Measurements from ENCODE around the gene ATG14.
"Not testable (repeated sequence)": the region's sequence is repeated elsewhere in the genome, so short reads cannot be mapped to it uniquely, and the experiment has no call there.

Gene ATG14, protein sequence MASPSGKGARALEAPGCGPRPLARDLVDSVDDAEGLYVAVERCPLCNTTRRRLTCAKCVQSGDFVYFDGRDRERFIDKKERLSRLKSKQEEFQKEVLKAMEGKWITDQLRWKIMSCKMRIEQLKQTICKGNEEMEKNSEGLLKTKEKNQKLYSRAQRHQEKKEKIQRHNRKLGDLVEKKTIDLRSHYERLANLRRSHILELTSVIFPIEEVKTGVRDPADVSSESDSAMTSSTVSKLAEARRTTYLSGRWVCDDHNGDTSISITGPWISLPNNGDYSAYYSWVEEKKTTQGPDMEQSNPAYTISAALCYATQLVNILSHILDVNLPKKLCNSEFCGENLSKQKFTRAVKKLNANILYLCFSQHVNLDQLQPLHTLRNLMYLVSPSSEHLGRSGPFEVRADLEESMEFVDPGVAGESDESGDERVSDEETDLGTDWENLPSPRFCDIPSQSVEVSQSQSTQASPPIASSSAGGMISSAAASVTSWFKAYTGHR

DNA sequence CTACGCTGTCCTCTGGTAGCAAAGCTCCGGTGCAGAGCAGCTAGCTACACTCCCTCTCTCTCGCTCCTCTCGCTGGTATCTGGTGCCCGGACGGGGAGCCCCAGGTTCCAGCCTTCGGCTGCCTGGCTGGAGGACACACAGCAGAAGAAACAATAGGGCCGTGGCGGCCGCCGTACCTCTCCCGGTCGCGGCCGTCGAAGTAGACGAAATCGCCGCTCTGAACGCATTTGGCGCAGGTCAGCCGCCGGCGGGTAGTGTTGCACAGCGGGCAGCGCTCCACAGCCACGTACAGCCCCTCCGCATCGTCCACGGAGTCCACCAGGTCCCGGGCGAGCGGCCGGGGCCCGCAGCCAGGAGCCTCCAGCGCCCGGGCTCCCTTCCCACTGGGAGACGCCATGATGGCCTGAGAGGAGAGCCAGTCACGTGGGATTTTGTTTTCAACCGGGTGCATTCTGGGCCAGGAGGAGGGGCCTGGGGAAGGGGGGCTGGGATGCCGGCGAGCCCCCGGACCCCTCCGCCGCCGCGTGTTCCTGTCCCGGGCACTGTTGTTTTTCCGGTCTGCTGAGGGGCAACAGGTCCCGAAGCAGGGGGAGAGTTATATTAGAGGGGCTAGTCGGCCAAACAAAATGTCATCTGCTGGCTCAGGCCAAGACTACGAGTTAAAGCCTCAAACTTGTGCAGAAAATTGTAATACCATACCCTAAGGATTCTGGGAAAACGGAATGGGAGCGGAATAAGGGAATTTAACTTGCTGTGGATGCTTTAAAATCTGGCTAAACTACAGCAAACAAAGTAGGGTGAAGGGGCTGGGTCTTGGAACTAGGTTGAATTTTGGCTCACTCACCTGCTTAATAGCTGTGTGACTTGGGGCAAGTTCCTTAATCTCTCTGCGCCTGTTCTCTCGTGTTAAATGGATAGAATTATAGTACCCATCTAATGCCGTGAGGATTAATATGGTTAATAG, at the start of gene ATG14:
Gene ATG14, minus strand, starts transcription at position 405 of the 964 bp plus-strand sequence. Its CDS starts 8 bp downstream, at position 397.
- peak; percentile 86 for DNase-seq

DNA sequence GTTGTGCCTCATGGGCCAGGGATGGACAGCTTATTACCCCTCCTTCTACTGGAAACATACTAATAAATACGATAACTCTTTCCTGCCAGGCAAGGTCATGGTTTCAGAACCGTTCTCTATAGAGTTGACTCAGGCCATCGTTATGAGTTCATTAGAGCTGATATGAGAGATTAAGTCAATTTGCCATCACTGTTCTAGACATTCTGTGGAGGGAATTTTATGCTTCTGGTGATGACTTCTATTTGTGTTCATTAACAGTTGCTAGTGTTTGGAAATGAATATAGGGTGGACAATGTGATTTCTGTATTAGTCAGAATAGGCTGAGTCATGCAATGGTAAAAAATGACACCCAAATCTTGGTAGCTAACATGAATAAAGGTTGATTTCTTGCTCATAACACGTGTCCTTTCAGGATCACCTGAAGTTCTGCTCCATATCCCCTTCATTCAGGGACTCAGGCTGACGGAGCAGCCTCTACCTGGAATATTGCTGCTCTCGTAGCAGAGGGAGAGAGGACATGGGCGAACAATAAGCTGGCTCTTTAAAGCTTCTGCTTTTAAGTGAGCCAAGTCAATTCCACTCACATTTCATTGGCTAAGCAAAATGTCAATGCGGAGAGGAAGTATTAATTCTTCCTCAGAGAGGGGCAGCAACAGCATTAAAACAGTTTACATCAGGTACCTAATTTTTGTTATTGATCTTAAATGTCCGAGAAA, 47.3 kb upstream of the ATG14 start:
- DNase-seq: peak; percentile 61

DNA sequence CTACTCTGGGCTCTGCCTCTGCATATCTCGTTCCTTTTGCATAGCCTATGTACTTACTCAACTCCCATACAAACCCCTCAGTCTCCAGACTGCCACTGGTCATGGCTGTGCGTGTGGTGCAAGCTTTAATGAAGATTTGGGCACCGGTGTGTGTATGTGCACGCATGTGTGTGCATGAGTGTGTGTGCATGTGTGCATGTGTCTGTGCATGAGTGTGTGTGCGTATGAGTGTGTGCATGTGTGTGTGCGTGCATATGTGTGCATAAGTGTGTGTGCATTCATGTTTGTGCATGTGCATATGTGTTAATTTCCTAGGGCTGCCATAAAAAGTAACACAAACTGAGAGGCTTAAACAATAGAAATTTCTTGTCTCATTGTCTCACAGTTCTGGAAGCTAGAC, 45.9 kb upstream of the ATG14 start:
- DNase-seq: no peak

DNA sequence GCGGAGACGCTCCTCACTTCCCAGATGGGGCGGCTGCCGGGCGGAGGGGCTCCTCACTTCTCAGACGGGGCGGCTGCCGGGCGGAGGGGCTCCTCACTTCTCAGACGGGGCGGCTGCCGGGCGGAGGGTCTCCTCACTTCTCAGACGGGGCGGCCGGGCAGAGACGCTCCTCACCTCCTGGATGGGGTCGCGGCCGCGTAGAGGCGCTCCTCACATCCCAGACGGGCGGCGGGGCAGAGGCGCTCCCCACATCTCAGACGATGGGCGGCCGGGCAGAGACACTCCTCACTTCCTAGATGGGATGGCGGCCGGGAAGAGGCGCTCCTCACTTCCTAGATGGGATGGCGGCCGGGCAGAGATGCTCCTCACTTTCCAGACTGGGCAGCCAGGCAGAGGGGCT, 44.8 kb upstream of the ATG14 start:
- not testable (repeated sequence) for DNase-seq

DNA sequence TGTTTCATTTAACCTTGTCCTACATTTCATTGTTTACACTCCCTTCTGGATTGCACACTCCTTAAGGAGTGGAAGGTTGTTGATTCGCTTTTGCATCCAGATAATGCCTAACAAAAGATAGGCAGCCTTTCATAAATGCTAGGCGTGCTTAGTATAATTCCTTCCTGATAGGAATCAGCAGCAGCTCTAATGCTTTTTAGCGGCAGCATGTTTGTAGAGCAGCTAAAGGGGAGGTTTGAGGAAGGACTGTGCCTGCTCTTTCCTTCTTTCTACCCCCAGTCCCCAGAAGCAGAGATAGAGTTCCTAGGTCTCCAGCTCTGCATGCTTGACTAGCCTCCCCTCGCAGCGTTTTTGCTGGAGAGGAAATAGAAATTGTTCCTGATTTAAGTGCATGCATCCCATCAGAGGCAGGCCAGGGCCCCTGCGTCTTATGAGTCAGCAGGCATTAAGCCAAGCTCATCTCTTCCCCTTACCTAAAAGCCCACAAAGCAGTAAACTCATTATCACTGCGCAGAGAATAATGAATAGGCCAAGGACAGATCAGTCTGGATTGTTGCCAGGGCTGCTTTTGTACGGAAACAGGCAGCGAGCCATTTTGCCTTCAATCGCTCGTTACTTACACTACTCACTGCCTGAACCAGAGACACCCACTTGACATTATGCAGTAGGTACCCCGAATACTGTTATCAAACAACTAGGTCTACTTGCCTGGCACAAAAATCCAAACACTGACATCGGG, 42.8 kb upstream of the ATG14 start:
- DNase-seq: peak; percentile 54

DNA sequence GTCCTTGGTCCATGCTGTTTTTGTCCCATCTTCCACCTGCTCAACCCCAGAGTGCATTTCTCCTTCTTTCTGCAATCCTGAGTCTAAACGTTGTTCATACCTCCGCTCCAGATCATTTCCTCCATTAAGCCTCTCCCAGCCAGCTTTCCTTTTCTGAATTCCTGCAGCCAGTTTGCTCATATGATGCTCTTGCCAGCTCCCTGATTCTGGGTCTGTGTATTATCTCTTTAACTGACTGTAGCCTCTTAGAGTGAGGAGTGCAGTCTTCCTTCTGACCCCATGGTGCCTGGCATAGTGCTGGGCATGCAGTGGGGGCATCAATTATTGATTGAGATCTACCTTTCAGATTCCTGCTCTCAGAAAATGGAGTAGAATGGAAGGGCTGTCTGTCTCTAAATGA, 40.3 kb upstream of the ATG14 start:
- DNase-seq: no peak

DNA sequence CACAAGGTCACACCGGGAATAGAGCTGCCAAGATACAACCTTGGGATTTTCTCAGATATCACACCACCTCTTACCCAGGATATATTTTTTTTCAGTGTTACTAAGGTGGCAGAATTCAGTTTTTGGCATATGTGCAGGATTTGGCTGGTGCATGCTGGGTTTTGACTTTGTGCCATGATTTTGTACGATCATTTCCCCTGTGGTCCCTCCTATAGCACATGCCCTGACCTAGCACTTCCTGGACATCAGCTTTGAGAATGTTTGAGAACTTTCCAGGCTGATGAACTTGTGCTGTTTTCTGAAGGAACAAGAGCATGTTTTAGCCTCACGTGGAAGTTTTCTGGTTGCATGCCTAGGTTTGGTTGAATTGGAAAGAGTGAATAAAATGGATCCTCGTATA, 39.8 kb upstream of the ATG14 start:
- no peak for DNase-seq

DNA sequence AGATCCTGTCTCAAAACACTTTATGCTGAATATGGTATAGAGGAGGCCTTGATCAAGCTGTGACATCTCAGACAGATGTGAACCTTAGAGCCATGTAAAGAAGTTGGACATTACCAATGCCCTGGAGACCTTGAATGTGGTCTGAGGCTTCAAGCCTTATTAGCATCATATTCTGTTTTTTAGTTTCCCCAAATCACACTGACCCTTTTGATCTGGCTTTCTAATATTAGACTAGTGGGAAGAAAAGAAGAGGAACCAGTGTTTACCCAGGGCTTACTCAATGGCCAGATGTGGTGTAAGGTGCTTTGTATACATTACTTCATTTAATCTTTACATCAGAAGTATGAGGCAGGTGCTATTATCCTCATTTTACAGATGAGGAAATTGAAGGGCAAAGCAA, 39.4 kb upstream of the ATG14 start:
- DNase-seq: peak; percentile 15

DNA sequence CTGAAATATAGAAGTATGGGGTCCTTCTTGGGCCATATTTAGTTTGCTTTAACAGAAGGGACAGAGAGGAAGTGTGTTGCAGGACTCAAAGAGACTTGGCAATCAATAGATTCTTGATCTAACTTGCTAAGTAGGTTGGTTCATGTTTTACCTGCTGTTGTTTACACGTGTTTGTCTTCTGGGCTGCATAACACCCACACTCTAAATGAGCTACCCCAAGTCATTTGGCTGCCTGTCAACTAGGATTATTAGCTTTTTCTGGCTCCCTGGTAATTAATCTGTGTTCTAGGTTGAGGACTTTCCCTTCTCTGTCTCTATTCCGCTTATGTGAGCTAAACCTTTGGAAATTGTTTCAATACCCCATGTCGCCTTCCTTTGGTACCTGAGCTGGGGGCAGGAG, 38.9 kb upstream of the ATG14 start:
- DNase-seq: no peak

DNA sequence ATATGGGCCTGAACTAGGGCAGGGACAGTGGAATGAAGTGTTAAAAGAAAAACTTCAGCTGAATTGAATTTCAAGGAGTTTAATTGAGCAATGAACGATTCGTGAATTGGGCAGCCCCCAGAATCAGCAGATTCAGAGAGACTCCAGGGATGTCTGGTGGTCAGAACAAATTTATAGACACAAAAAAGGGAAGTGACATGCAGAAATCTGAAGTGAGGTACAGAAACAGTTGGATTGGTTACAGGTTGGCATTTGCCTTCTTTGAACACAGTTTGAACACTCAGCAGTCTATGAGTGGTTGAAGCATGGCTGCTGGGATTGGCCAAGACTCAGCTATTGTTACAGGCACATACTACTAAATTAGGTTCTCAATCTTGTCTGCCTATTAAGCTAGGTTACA, 38.5 kb upstream of the ATG14 start:
- no peak for DNase-seq

DNA sequence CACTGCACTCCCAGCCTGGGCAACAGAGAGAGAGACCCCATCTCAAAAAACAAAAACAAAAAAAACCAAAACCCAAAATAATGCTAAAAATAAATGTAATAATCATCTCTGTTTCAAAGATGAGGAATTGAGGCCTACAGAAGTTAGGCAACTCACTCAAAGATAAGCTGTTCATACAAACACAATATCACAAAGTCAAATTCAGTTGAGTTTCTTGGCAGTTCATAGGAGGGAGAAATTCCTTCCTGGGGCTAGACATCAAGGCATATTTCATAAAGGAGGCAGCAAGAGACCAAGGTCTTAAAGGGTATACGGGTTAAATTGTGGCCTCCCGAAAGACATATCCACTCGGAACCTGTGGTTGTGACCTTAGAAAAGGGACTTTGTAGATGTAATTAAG, 37.5 kb upstream of the ATG14 start:
- no peak for DNase-seq

DNA sequence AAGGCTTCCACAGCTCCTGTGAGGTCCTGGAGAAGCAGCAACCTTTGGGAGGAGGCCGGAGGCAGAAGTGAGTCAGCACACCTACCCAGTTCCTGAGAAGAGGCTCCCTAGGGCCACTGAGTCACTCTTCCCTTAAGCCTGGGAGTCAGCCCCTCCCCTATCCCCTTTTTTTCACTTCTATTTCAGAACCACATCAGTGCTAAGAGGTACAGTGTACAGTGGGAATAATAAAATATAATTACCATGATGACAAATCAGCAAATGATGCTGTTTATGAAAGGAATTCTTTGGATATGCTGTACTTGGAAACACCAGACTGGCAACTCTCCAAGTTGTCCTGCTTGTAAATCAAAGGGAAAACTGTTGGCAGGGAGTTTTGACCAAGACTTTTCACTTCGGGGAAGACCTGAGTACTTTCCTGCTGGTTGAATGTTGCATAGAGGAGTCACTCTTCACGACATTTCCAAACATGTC, 36.5 kb upstream of the ATG14 start:
- peak; percentile 19 for DNase-seq

DNA sequence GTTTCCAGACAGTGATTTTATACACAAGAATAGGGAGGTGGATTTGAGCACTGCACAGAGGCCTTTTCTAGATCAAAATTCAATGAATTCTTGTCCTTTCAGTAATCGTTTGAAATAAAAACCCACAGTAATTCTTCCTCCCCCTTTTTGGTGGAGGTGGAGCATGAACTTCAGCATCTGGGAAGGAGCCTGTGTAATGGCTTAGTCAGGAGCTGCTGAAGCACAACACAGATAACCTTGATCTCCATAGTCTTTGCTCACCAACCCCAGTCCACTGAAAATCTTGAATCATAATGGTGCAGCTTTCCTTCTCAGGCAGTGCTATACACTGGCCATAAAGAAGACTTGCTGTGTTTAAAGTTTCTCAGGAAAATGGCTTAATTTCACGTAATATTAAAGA, 35.2 kb upstream of the ATG14 start:
- DNase-seq: no peak

DNA sequence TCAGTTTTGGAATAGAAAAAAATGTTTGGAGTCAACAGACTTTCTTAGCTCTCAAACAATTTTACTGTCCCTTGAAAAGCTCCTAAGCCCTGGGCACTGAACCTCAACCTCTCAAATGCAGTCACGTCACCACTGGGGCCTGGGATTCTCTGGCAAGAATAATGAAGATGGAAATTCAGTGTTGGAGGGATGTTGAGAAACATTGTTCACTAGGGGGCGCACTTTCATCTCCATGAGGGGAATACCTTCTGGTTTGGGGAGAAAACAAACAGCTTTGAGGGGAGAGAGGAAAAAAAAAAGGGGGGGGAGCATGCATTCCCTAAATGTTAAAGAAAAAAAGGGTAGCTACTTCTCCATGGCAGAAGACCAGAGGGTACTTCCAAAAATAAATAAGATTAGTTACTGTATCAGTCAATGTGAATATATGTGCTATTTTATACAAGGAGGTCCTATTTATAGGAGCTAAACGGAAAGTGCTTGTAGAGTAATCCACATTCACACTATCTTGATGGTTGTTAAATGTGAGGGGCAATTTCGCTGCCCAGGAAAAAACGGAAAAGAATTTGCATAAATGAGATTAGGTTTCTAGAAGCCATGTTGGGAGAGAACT, 34.6 kb upstream of the ATG14 start:
- peak; percentile 86 for DNase-seq

DNA sequence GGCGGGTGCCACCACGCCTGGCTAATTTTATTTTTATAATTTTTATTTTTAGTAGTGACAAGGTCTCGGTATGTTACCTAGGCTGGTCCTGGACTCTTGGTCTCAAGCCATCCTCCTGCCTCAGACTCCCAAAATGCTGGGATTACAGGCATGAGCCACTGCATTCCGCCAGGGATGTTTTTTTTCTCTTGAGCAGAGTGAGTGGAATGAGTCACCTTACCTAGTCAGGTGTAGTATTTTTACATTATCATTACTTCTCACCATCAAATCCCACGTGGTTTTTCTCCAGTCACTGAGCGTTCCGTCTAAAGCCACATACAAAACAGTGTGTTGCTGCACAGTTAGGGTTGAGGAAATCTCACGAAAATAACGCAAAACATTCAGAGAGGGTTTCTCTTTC, 29.7 kb upstream of the ATG14 start:
- no peak for DNase-seq

DNA sequence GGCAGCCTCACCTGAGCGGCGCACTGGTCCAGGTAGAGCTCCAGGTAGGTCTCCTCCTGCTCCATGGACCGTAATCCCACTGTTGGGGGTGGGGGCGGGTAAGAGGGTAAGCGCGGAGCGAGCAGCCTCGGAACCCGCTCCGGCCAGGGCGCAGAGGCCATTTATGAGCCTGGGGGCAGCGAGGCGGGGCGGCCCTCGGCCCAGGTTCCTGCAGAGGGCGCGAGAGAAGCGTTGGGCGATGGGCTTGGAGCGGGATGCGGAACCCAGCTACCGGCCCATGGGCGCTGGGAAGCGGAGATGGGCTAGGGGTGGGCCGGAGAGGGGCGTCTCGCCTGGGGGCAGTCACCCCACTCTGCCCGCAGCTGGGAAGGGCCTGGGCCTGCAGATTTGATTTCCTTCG, 28.8 kb upstream of the ATG14 start, which contains the start of gene TBPL2:
Gene TBPL2, minus strand, starts transcription at position 232 of the 400 bp plus-strand sequence. Its CDS starts 167 bp downstream, at position 65.
- no peak for DNase-seq

DNA sequence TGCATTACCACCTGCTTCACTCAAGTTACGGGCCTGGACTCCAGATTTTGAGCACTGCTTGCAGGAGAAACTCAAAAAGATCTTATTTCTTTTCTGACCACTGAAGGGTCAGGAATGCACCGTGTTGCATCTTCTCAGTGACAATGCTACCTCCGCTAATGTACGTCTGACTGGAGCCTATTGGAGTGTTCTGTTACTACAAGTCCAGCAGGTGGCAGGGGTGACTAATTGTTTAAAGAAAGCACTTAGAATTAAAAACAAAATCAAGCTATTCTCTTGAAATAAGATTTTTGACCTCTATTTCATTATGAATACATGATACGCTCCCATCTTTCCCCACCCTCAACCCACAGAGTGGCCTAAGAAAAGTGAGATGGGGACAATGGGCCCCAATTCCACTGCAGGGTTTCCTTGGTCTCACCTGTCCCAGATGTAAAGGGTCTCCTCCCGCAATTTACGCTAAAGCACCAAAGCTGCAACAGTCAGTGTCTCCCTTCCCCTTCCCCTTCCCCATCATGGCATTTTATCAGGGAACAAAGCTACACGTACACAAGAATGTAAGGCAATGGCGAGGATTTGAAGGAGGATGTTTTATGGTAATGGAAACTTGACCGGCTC, 26.5 kb upstream of the ATG14 start:
- DNase-seq: peak; percentile 27

DNA sequence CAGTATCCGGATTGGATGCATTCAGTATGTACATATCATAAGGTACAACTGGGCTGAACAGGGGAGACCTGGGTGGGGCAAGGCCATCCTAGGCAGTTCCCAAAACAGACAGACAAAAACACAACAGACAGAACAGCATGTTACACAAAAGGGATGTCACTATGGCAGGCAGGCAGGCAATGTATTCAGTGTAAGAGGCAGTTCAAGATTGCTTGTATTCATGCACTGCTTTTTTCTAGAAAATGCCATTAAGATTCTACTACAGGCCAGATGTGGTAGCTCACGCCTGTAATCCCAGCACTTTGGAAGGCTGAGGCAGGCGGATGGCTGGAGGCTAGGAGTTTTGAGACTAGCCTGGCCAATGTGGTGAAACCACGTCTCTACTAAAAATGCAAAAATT, 25.3 kb upstream of the ATG14 start:
- no peak for DNase-seq

DNA sequence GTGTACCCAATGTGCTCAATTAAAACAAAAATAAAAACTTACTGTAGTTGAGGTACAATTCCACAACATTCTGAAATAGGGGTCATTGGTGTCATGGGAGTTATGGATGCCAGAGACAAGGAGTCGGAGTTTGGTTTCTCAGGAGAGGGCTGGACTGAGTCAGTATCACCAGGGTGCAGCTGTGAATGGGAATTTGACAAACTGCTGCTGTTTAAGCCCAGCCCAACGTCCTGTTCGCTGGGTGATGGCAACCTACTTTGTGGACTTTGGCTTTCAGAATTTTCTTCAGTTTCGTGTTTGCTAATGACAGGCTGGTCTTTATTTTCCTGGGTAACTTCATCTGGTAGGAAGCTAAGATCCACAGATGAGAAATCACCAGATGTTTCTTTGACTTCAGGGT, 24.9 kb upstream of the ATG14 start:
- DNase-seq: no peak

DNA sequence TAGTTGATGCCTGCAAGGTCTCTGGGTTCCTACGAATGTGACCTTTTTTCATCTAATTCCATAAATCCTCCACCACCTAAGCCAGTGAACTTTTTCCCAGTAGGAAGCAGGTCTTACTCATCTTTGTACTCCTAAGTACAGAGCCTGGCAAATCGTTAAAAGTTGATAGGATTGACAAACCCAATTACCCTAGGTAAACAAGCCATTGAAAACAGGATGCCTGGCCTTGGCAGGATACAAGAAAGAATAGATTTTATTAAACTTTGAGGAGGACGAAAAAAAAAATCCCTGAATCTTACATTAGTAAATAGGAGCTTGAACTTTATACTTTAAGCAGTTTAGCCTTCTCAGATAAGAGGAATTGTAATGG, 23.2 kb upstream of the ATG14 start:
- DNase-seq: no peak

Data from suppressor macrophage treated with lipopolysaccharide for 4 hours (primary cell).